GM18526 (cell line): ENCODE results near the gene DCDC1.

Experiments used
- POLR2A ChIP-seq: IDR thresholded peaks from 3 replicates; pipeline ENCODE4 v1.6.1; 2011; ENCODE audit not compliant: insufficient read length; ENCODE audit errors: extremely low read depth

DCDC1 gene

GRCh38 chr11:31355131-31355530, 14.4 kb downstream of the DCDC1 start:
- TF ChIP-seq POLR2A = no peak

- TF ChIP-seq POLR2A = no peak
Measured at GRCh38 chr11:31351168-31351567, 18.4 kb downstream of the DCDC1 start.

GRCh38 chr11:31340903-31341572, 28.5 kb downstream of the DCDC1 start:
- TF ChIP-seq POLR2A = no peak

- no peak for TF ChIP-seq POLR2A
Measured at GRCh38 chr11:31337806-31338205, 31.7 kb downstream of the DCDC1 start.

GRCh38 chr11:31328697-31329096, 40.8 kb downstream of the DCDC1 start:
- no peak for TF ChIP-seq POLR2A

GRCh38 chr11:31327417-31327816, 42.1 kb downstream of the DCDC1 start:
- no peak for TF ChIP-seq POLR2A

GRCh38 chr11:31326470-31327148, 42.9 kb downstream of the DCDC1 start:
- TF ChIP-seq POLR2A = no peak

- TF ChIP-seq POLR2A = no peak
Measured at GRCh38 chr11:31325160-31325559, 44.4 kb downstream of the DCDC1 start.

- no peak for TF ChIP-seq POLR2A
Measured at GRCh38 chr11:31323145-31323544, 46.4 kb downstream of the DCDC1 start.

- no peak for TF ChIP-seq POLR2A
Measured at GRCh38 chr11:31303644-31304180, 65.8 kb downstream of the DCDC1 start.

GRCh38 chr11:31301549-31302510, 67.7 kb downstream of the DCDC1 start:
- no peak for TF ChIP-seq POLR2A

GRCh38 chr11:31295308-31295707, 74.2 kb downstream of the DCDC1 start:
- TF ChIP-seq POLR2A = no peak

GRCh38 chr11:31267720-31268119, 101.8 kb downstream of the DCDC1 start:
- TF ChIP-seq POLR2A = no peak

- TF ChIP-seq POLR2A = no peak
Measured at GRCh38 chr11:31264834-31265233, 104.7 kb downstream of the DCDC1 start.

GRCh38 chr11:31262761-31263160, 106.8 kb downstream of the DCDC1 start:
- TF ChIP-seq POLR2A = no peak
